ENCODE data around the gene CCDC18.
A peak's percentile ranks its signal among the peaks of the same experiment; 100 is the strongest.
"Not testable (repeated sequence)": the region's sequence is repeated elsewhere in the genome, so short reads cannot be mapped to it uniquely, and the experiment has no call there.

The CCDC18 gene, protein sequence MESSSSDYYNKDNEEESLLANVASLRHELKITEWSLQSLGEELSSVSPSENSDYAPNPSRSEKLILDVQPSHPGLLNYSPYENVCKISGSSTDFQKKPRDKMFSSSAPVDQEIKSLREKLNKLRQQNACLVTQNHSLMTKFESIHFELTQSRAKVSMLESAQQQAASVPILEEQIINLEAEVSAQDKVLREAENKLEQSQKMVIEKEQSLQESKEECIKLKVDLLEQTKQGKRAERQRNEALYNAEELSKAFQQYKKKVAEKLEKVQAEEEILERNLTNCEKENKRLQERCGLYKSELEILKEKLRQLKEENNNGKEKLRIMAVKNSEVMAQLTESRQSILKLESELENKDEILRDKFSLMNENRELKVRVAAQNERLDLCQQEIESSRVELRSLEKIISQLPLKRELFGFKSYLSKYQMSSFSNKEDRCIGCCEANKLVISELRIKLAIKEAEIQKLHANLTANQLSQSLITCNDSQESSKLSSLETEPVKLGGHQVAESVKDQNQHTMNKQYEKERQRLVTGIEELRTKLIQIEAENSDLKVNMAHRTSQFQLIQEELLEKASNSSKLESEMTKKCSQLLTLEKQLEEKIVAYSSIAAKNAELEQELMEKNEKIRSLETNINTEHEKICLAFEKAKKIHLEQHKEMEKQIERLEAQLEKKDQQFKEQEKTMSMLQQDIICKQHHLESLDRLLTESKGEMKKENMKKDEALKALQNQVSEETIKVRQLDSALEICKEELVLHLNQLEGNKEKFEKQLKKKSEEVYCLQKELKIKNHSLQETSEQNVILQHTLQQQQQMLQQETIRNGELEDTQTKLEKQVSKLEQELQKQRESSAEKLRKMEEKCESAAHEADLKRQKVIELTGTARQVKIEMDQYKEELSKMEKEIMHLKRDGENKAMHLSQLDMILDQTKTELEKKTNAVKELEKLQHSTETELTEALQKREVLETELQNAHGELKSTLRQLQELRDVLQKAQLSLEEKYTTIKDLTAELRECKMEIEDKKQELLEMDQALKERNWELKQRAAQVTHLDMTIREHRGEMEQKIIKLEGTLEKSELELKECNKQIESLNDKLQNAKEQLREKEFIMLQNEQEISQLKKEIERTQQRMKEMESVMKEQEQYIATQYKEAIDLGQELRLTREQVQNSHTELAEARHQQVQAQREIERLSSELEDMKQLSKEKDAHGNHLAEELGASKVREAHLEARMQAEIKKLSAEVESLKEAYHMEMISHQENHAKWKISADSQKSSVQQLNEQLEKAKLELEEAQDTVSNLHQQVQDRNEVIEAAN (N-terminal part only)

DNA sequence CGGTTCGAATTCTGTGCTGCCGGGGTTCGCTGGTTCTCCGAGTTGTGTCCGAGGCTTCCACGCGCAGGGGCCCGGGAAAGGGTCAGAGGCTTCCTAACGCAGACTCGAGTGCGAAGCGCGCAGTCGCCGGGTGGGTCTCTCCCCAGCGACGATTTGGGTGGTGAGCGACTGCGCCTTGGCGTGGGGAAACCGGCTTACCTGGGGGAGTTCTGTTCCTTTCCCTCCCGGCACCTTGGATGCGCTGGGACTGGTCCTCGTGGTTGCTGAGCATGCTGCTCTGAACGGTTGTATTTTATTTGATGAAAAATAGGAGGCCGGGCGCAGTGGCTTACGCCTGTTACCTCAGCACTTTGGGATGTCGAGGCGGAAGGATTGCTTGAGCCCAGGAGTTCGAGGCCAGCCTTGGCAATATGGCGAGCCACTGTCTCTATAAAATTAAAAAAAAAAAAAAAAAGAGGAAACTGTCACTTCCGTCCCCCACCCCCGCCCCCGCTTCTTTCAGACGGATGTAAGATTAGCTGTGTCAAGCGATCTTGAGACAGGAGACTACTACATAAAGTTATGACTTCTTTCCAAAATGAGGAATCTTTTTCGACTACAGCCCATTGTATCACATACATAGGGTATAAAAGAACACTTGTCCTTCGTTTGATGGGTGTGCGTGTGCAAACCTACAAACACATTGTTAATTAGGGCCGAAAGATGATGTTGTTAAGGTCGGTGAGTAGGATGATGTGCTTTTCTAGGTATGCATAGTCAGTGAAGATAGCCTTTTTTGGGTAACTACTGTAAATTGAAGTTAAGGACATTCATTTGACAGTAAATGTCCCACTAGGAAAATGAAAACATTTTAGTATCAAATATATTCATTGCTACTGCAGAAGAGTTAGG lies at the start of gene CCDC18:
Gene CCDC18 (plus strand): TSS at position 2 of the 891 bp plus-strand sequence. CDS start 2,638 bp downstream, outside the sequence.
- DNase-seq: peak; percentile 48

- DNase-seq: no peak
Observed at GRCh38 chr1:93132638-93133037, 47.9 kb upstream of the CCDC18 start.

- no peak for DNase-seq
Observed at GRCh38 chr1:93136445-93136844, 44.1 kb upstream of the CCDC18 start.

- DNase-seq: no peak
Observed at GRCh38 chr1:93137604-93138292, 42.8 kb upstream of the CCDC18 start.

DNA sequence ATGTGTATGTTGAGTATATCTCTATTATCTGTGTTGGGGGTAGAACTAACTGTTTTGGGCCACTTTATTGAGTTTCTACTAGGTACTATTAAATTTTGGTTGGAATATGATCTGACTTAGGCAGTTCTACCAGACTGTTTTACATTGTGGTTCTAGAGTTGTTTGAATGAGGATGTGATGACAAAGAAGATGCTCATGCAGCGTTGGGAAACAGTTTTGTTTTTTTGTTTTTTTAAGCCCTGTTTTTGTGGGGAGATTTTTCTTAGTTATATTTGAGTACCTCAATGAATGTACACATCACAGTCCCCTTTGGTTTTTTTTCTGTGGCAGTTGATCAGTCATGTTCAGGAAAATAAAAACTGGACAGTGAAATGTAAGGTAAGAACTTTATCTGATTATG lies 40.4 kb upstream of the CCDC18 start:
- no peak for DNase-seq

DNA sequence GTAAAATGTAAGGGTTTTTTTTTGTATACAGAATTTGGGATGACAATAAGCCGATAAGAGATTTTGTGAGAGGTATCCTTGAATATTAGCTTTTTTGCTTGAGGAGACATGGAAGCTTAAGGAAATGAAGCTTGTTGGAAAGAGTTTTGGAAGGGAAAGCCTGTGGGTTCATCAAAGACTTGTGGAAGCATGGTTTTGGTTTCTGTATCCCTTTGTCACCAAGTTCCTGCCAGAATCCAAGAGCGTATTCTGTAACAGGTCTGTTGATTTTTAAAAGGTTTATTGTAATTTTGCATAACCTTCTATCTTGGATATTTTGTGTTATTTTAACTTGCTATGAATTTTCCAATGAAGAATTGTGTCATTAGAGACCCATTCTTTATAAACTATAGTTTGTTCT lies 38.4 kb upstream of the CCDC18 start:
- DNase-seq: no peak

DNA sequence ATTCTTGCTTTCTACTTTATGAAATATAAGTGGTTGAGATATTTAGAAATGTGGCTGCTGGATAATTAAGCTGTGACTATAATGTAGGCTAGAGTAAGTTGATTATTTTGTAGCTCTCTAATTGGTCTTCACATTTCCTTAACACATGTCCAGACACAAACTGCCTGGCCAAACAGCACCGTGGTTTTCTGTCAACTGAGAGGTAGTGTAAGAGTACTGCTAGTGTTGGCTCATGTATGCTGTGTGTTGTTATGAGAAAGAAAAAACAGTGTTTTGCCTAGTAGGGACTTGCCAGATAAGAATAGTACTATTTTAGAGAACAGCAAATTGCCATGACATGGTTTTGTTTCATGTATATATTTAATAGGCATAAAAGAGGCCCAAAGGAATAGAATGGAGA lies 37.4 kb upstream of the CCDC18 start:
- DNase-seq: no peak

GRCh38 chr1:93143769-93144168 lies 36.8 kb upstream of the CCDC18 start:
- DNase-seq: no peak

DNA sequence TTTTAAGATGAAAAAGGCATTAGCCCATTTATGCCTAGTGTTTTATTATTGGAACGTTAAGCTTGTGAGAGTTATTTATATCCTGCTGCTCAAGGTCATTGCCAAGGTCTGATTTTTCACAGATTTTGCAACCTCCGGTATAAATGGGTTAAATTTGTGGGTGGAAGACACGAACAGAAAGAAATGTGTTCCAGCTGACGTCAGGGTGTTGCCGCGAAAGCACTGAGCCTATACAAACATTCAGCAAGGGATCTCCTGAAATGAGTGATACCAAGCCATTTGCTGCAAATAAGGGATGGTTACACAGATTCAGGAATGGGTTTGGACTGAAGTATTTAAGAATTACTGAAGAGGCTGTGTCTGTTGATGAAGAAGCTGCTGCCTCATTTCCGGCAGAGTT lies 32.5 kb upstream of the CCDC18 start:
- no peak for DNase-seq

GRCh38 chr1:93150729-93151128 lies 29.8 kb upstream of the CCDC18 start:
- DNase-seq: no peak

GRCh38 chr1:93151474-93151873 lies 29.1 kb upstream of the CCDC18 start:
- no peak for DNase-seq

DNA sequence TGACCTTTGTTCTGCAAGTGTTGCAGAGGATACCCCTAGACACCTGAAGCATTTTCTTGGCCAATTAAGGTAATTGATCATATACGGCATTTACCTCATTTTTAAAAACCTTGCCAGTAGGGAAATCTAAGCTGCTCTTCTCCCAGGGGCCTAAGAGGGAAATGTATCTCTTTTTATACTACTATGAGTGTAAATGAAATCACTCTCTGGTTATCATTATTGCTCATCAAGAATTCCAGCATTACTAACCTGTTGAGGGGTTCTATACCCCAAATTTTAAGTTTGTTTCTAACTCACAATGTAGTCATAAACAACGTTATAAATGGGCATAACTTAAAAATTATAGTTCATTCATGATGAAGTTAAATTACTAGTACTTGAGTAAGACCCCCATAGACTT lies 27.7 kb upstream of the CCDC18 start:
- no peak for DNase-seq

DNA sequence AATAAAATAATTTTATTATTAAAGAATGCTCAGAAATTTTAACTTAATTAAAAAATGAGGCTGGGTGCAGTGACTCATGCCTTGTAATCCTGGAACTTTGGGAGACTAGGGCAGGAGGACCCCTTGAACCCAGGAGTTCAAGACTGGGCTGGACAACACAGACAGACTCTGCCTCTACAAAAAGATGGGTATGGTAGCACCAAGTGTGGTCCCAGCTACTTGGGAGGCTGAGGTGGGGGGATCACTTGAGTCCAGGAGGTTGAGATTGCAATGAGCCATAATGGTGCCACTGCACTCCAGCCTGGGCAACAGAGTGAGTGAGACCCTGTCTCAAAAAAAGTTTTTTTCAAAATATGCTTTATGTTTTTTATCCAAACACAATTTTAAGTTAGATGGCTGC lies 25.6 kb upstream of the CCDC18 start:
- no peak for DNase-seq

DNA sequence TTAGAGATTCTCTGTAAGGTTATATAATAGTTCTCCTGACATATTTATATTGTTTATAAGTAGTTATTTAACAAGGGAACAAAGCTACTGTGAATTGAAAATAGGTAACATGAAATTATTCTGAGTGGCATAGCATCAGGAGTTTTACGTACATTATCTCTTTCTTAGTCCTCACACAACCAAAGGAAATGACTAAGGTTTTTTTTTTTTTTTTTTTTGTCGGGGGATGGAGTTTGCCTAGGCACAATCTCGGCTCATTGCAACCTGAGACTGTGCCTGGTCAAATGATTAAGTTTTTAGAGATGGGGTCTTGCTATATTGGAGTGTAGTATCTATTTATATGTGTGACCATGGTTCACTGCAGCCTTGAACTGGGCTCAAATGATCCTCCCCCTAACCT lies 25.2 kb upstream of the CCDC18 start:
- no peak for DNase-seq

DNA sequence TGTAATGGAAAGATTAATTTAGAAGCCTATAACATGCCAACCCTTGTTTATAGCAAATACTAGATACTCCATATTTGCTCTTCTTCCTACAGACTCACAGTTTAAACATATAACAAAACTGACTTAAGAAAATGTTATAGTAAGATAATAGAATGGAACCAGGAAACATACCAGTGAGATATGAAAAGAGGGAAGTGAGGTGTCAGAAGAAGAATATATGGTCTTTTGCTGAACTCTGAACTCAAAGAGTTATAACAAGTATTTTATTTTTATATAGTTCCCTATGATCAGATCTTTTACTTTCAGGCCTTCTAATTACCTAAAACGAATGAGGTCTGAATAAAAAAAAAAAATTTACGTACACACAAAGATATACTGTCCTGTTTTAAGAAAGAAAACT lies 21.2 kb upstream of the CCDC18 start:
- no peak for DNase-seq

GRCh38 chr1:93163314-93163713 lies 17.2 kb upstream of the CCDC18 start:
- not testable (repeated sequence) for DNase-seq

DNA sequence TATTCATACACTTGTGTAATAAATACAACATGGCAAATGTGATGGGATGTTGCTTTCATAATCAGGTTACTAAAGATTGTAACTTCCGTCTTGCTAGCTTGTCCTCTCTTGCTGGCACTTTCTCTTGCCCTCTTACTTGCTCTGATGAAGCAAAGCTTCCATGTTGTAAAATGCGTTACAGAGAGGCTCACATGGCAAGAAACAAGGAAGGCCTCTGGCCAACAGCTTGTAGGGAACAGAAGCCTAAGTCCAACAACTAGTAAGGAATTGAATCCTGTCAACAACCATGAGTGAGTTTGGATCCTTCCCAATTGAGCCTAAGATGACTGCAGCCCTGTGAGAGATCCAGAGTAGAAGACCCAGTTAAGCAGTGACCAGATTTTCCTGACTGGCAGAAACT lies 15.7 kb upstream of the CCDC18 start:
- DNase-seq: no peak

DNA sequence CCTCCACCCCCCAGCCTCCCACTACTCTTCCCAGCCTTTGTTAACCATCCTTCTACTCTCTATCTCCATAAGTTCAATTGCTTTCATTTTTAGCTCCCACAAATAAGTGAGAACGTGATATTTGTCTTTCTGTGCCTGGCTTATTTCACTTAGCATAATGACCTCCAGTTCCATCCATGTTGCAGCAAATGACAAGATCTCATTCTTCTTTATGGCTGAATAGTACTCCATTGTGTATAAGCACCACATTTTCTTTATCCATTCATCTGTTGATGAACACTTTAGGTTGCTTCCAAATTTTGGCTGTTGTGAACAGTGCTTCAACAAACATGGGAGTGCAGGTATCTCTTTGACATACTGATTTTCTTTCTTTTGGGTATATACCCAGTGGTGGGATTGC lies 14.6 kb upstream of the CCDC18 start:
- DNase-seq: not testable (repeated sequence)

DNA sequence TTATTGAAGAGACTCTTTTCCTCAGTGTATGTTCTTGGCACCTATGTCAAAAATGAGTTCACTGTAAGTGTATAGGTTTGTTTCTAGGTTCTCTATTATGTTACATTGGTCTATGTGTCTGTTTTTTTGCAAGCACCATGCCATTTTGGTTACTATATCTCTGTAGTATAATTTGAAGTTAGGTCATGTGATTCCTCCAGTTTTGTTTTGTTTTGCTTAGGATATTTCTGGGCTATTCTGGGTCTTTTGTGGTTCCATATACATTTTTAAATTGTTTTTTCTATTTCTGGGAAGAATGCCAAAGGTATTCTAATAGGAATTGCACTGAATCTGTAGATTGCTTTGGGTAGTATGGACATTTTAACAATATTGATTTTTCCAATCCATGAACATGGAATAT lies 13.5 kb upstream of the CCDC18 start:
- DNase-seq: no peak

- not testable (repeated sequence) for DNase-seq
Observed at GRCh38 chr1:93170141-93170678, 10.3 kb upstream of the CCDC18 start.

GRCh38 chr1:93171549-93172034 lies 8.9 kb upstream of the CCDC18 start:
- no peak for DNase-seq

Data from NCI-H1105 (cell line).